Chondrocyte (in vitro differentiated cells): ENCODE results near the gene GPR63. TPM values are rescaled to one million over a fixed set of nuclear protein-coding genes. Genes with fewer than 3 reads are reported as not detected.

Source experiments
- DNase-seq: peaks from one replicate; pipeline ENCODE4 v3.0.0; 2021; ENCODE audit warnings: mixed read lengths, low spot score
- H3K27ac Mint-ChIP-seq: one replicate; pipeline ENCODE4 v1.8.0; 2021; ENCODE audit warnings: mild to moderate bottlenecking, moderate library complexity, mixed read lengths; ENCODE audit not compliant: unreplicated experiment
- H3K27me3 Mint-ChIP-seq: 2 replicates; pipeline ENCODE4 v1.8.0; 2021; ENCODE audit warnings: low read depth, mixed read lengths
- H3K36me3 Mint-ChIP-seq: 2 replicates; pipeline ENCODE4 v1.8.0; 2021; ENCODE audit warnings: low read depth, mixed read lengths
- H3K4me1 Mint-ChIP-seq: 2 replicates; pipeline ENCODE4 v1.8.0; 2021; ENCODE audit warnings: low read depth, mild to moderate bottlenecking, mixed read lengths
- H3K4me3 Mint-ChIP-seq: one replicate; pipeline ENCODE4 v1.8.0; 2021; ENCODE audit warnings: mild to moderate bottlenecking, moderate library complexity, mixed read lengths; ENCODE audit not compliant: unreplicated experiment
- H3K9me3 Mint-ChIP-seq: 2 replicates; pipeline ENCODE4 v1.8.0; 2021; ENCODE audit warnings: low read depth, mixed read lengths
- CTCF ChIP-seq: fragments of 200-600 bp; sonication (generic); IDR thresholded peaks from 2 replicates; pipeline ENCODE4 v1.5.0; 2021; ENCODE audit warnings: antibody characterized with exemption, mild to moderate bottlenecking, moderate library complexity
- total RNA-seq: library from RNA; stranded (reverse); gene quantifications from 3 replicates; pipeline ENCODE4 v1.2.1, GENCODE V29; 2021

The GPR63 gene
- total RNA-seq, 1 donor from 2014 or later = 1.1 TPM

GRCh38 chr6:96812077-96812703 lies 25.1 kb downstream of the GPR63 start:
- H3K9me3 Mint-ChIP-seq = no peaks in the 10 kb centered on the region
- TF ChIP-seq CTCF = no peak
- H3K27ac Mint-ChIP-seq = peak overlapping the region; percentile 69
- no peaks in the 10 kb centered on the region for H3K27me3 Mint-ChIP-seq
- no peak for DNase-seq
- no peaks in the 10 kb centered on the region for H3K36me3 Mint-ChIP-seq
- peaks cover 67% of the 10 kb centered on the region for H3K4me1 Mint-ChIP-seq
- no peak overlapping the region for H3K4me3 Mint-ChIP-seq

GRCh38 chr6:96811670-96812069 lies 25.6 kb downstream of the GPR63 start:
- no peak for TF ChIP-seq CTCF
- Mint-ChIP-seq H3K4me3 (no peak overlapping the region), H3K27me3 (no peaks in the 10 kb centered on the region), H3K27ac (no peak overlapping the region), H3K9me3 (no peaks in the 10 kb centered on the region), H3K4me1 (peaks cover 62% of the 10 kb centered on the region), H3K36me3 (no peaks in the 10 kb centered on the region)
- no peak for DNase-seq

GRCh38 chr6:96811136-96811535 lies 26.1 kb downstream of the GPR63 start:
- Mint-ChIP-seq H3K36me3 (no peaks in the 10 kb centered on the region), H3K27me3 (no peaks in the 10 kb centered on the region), H3K4me3 (no peak overlapping the region), H3K9me3 (no peaks in the 10 kb centered on the region), H3K27ac (no peak overlapping the region), H3K4me1 (peaks cover 56% of the 10 kb centered on the region)
- no peak for DNase-seq
- TF ChIP-seq CTCF = no peak

GRCh38 chr6:96809119-96809518 lies 28.2 kb downstream of the GPR63 start:
- no peaks in the 10 kb centered on the region for H3K27me3 Mint-ChIP-seq
- no peak for TF ChIP-seq CTCF
- no peaks in the 10 kb centered on the region for H3K36me3 Mint-ChIP-seq
- peaks cover 37% of the 10 kb centered on the region for H3K4me1 Mint-ChIP-seq
- H3K4me3 Mint-ChIP-seq = no peak overlapping the region
- no peak overlapping the region for H3K27ac Mint-ChIP-seq
- no peaks in the 10 kb centered on the region for H3K9me3 Mint-ChIP-seq
- no peak for DNase-seq

- no peak for TF ChIP-seq CTCF
- Mint-ChIP-seq H3K27ac (no peak overlapping the region), H3K4me1 (no peaks in the 10 kb centered on the region), H3K36me3 (peaks cover 5% of the 10 kb centered on the region), H3K4me3 (no peak overlapping the region), H3K9me3 (no peaks in the 10 kb centered on the region), H3K27me3 (peaks cover 2% of the 10 kb centered on the region)
- DNase-seq = no peak
Observed at GRCh38 chr6:96803106-96803481, 34.2 kb downstream of the GPR63 start.
